OCI-LY1 (cell line): ENCODE measurements around the gene RIOK3.

Experiments used
- H2AFZ ChIP-seq: fragments of 200-600 bp; sonication (generic), shearing (Covaris generic); 2 replicates; pipeline ENCODE4 v1.6.0; 2014; ENCODE audit warnings: antibody characterized with exemption, mild to moderate bottlenecking, low read length
- H3F3A ChIP-seq: fragments of 200-600 bp; sonication (generic), shearing (Covaris generic); 2 replicates; pipeline ENCODE4 v1.6.0; 2014; ENCODE audit warnings: mild to moderate bottlenecking, antibody characterized with exemption, low read length, moderate library complexity; ENCODE audit not compliant: insufficient read depth
- H3K27ac ChIP-seq: fragments of 200-600 bp; sonication (generic); 2 replicates; pipeline ENCODE4 v1.5.1; 2014; ENCODE audit warnings: low read length, mixed run types, mild to moderate bottlenecking, low read depth; ENCODE audit not compliant: poor library complexity, severe bottlenecking
- H3K27me3 ChIP-seq: fragments of 200-600 bp; sonication (generic); 2 replicates; pipeline ENCODE4 v1.6.0; 2014; ENCODE audit warnings: antibody characterized with exemption, mild to moderate bottlenecking, low read length, moderate library complexity; ENCODE audit not compliant: insufficient read depth
- H3K36me3 ChIP-seq: fragments of 200-600 bp; sonication (generic); 2 replicates; pipeline ENCODE4 v1.6.1; 2014; ENCODE audit warnings: mild to moderate bottlenecking, antibody characterized with exemption, low read length, moderate library complexity, mixed read lengths; ENCODE audit not compliant: insufficient read depth
- H3K4me1 ChIP-seq: fragments of 200-600 bp; sonication (generic); 2 replicates; pipeline ENCODE4 v1.5.1; 2014; ENCODE audit warnings: mild to moderate bottlenecking, low read length, moderate library complexity; ENCODE audit not compliant: insufficient read depth, severe bottlenecking
- H3K4me2 ChIP-seq: fragments of 200-600 bp; sonication (generic), shearing (Covaris generic); 2 replicates; pipeline ENCODE4 v1.6.1; 2014; ENCODE audit warnings: low read length
- H3K4me3 ChIP-seq: fragments of 200-600 bp; sonication (generic); 2 replicates; pipeline ENCODE4 v1.5.1; 2014; ENCODE audit warnings: low read length, low read depth, mild to moderate bottlenecking, mixed read lengths; ENCODE audit not compliant: poor library complexity, severe bottlenecking
- H3K79me2 ChIP-seq: fragments of 200-600 bp; shearing (Covaris generic); 2 replicates; pipeline ENCODE4 v1.6.1; 2016; ENCODE audit warnings: mixed run types, low read length, mixed read lengths; ENCODE audit not compliant: insufficient read depth
- H3K9ac ChIP-seq: fragments of 200-600 bp; sonication (generic), shearing (Covaris generic); 2 replicates; pipeline ENCODE4 v1.6.1; 2014; ENCODE audit warnings: mild to moderate bottlenecking, low read length, mixed read lengths
- H3K9me2 ChIP-seq: fragments of 200-600 bp; sonication (generic), shearing (Covaris generic); 2 replicates; pipeline ENCODE4 v1.6.1; 2014; ENCODE audit warnings: low read depth, mild to moderate bottlenecking, low read length, mixed read lengths
- H3K9me3 ChIP-seq: fragments of 200-600 bp; shearing (Covaris generic); 2 replicates; pipeline ENCODE4 v1.6.1; 2014; ENCODE audit warnings: low read length, mixed read lengths
- H4K20me1 ChIP-seq: fragments of 200-600 bp; sonication (generic), shearing (Covaris generic); 2 replicates; pipeline ENCODE4 v1.6.0; 2016; ENCODE audit warnings: mild to moderate bottlenecking, low read length; ENCODE audit not compliant: insufficient read depth
- EZH2 ChIP-seq: fragments of 200-600 bp; sonication (generic), shearing (Covaris generic); IDR thresholded peaks from 2 replicates; pipeline ENCODE4 v1.8.0; 2017; ENCODE audit warnings: borderline replicate concordance, mixed run types, mild to moderate bottlenecking, antibody characterized with exemption, low read length, moderate library complexity, mixed read lengths
- TF ChIP-seq, protein P1 (sequence below): fragments of 200-600 bp; sonication (generic), shearing (Covaris generic); IDR thresholded peaks from 2 replicates; pipeline ENCODE4 v1.5.1; 2017; ENCODE audit warnings: mild to moderate bottlenecking, antibody characterized with exemption, low read length, moderate library complexity, mixed read lengths

RIOK3 gene

GRCh38 chr18:23462876-23463275 is 9.8 kb downstream of the RIOK3 start:
- H3K9me3 ChIP-seq, result no peaks in the 10 kb centered on the region
- H3K4me1 ChIP-seq, result peaks cover 4% of the 10 kb centered on the region
- H3K27ac ChIP-seq, result no peak overlapping the region
- H3K79me2 ChIP-seq, result peaks cover 41% of the 10 kb centered on the region
- no peaks in the 10 kb centered on the region for H3F3A ChIP-seq
- no peak overlapping the region for H3K9ac ChIP-seq
- no peaks in the 10 kb centered on the region for H3K9me2 ChIP-seq
- H2AFZ ChIP-seq, result no peak overlapping the region
- H3K27me3 ChIP-seq, result no peaks in the 10 kb centered on the region
- H3K4me2 ChIP-seq, result no peak overlapping the region
- H3K36me3 ChIP-seq, result peaks cover 64% of the 10 kb centered on the region
- no peak overlapping the region for H3K4me3 ChIP-seq
- 0 out of 2 replicates have a peak, but pooled peaks cover 2% of the 10 kb centered on the region for H4K20me1 ChIP-seq
- TF ChIP-seq EZH2, result no peak
- TF ChIP-seq, protein P1, sequence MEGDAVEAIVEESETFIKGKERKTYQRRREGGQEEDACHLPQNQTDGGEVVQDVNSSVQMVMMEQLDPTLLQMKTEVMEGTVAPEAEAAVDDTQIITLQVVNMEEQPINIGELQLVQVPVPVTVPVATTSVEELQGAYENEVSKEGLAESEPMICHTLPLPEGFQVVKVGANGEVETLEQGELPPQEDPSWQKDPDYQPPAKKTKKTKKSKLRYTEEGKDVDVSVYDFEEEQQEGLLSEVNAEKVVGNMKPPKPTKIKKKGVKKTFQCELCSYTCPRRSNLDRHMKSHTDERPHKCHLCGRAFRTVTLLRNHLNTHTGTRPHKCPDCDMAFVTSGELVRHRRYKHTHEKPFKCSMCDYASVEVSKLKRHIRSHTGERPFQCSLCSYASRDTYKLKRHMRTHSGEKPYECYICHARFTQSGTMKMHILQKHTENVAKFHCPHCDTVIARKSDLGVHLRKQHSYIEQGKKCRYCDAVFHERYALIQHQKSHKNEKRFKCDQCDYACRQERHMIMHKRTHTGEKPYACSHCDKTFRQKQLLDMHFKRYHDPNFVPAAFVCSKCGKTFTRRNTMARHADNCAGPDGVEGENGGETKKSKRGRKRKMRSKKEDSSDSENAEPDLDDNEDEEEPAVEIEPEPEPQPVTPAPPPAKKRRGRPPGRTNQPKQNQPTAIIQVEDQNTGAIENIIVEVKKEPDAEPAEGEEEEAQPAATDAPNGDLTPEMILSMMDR, result no peak

DNA sequence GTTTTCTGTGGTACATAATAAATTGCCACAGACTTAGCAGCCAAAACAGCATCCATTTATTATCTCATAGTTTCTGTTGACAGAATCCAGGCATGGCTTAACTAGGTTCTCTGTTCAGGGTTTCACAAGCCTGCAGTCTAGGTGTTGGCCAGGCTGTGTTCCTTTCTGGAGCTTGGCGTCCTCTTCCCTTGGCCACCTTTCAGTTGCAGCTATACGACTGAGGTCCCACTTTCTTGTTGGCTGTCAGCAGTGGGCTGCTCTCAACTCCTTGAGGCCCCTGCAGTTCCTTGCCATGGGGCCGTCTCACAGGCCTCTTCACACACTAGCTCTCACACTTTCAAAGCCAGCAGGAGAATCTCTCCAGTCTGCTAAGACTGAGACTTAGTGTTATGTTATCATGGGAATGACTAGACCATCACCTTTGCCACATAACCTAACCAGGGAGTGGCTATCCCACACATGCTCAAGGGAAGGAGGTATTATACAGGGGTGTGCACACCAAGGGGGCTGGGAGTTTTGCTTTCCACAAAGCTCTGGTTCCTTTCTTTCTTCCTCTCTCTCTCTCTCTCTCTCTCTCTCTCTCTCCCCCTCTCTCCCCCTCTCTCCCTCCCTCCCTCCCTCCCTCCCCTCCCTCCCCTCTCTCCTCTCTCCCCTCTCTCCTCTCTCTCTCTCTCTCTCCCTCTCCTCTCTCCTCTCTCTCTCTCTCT is 15.8 kb downstream of the RIOK3 start:
- no peaks in the 10 kb centered on the region for H3K9me2 ChIP-seq

GRCh38 chr18:23470620-23471387 is 17.7 kb downstream of the RIOK3 start:
- Histone ChIP-seq H3K79me2 (no peaks in the 10 kb centered on the region), H3K9me2 (no peaks in the 10 kb centered on the region), H2AFZ (no peak overlapping the region), H4K20me1 (no peaks in the 10 kb centered on the region), H3K4me1 (no peaks in the 10 kb centered on the region), H3K27me3 (no peaks in the 10 kb centered on the region), H3K27ac (no peak overlapping the region), H3K9me3 (no peaks in the 10 kb centered on the region), H3K4me3 (no peak overlapping the region), H3F3A (no peaks in the 10 kb centered on the region), H3K36me3 (peaks cover 86% of the 10 kb centered on the region), H3K9ac (no peak overlapping the region), H3K4me2 (no peak overlapping the region)
- TF ChIP-seq, protein P1, result no peak
- no peak for TF ChIP-seq EZH2

More for the DNA sequence above, 15.8 kb downstream of the RIOK3 start:
- peaks cover 86% of the 10 kb centered on the region for H3K36me3 ChIP-seq
- H3K27me3 ChIP-seq, result no peaks in the 10 kb centered on the region
- H3F3A ChIP-seq, result no peaks in the 10 kb centered on the region
- TF ChIP-seq, protein P1, result no peak
- no peak for TF ChIP-seq EZH2
- no peak overlapping the region for H3K27ac ChIP-seq
- no peaks in the 10 kb centered on the region for H4K20me1 ChIP-seq
- no peaks in the 10 kb centered on the region for H3K9me3 ChIP-seq
- no peak overlapping the region for H2AFZ ChIP-seq
- H3K4me3 ChIP-seq, result no peak overlapping the region
- H3K4me2 ChIP-seq, result no peak overlapping the region
- no peak overlapping the region for H3K9ac ChIP-seq
- no peaks in the 10 kb centered on the region for H3K79me2 ChIP-seq
- no peaks in the 10 kb centered on the region for H3K4me1 ChIP-seq
